GM20431 (cell line): ENCODE measurements around the gene SETBP1.

Source experiments
- in situ Hi-C: fragments of 300-500 bp; cut with MseI, MboI; formaldehyde crosslinking; loops from one replicate; pipeline ENCODE4 v1.15.0; 2020; ENCODE audit warnings: low sequenced_read_pairs; ENCODE audit not compliant: unreplicated experiment

SETBP1 gene

DNA sequence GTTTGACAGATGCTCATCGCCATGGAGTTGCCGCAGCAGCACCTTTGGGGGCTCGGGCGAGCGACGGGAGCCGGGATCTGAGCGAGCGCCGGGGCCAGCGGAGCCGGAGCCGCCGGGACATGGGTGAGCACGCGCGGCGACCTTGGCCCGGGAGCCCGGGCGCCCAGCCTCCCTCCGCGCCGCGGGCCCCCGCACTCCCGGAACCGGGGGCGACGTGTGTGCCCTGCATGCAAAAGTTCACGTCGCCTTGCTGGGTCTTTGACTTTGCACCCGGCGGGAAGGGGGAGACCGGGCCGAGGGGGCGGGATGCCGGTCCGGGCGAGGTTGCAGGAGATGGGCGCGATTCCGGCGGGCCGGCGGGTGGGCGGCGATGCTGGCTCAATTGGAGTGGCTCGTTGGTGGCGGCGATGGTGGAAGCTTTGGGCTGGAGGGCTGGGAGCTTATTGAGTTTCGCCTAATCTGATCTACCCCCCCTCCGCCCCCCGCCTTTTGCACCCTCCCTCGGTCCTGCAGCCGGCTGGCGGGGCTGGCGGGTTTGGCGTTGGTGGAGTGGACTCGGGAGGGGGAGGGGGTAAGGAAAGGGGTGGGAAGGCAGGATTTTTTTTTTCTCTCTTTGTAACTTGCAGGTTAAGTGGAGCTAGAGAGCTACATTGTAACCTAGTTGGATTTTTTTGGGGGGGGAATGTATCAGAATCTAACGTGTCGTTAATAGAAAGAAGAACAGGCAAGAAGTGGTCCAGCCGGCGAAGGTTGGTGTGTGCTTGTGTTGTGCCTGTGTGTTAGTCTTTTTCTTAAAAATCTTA, at the start of gene SETBP1:
Gene SETBP1, plus strand, starts transcription at position 616 of the 803 bp plus-strand sequence. CDS start 20,459 bp downstream, outside the sequence.
- in situ Hi-C loops, result loop anchor here (25.0 kb wide), 1 partner anchor 207 kb away; no protein-coding TSS in a partner anchor

DNA sequence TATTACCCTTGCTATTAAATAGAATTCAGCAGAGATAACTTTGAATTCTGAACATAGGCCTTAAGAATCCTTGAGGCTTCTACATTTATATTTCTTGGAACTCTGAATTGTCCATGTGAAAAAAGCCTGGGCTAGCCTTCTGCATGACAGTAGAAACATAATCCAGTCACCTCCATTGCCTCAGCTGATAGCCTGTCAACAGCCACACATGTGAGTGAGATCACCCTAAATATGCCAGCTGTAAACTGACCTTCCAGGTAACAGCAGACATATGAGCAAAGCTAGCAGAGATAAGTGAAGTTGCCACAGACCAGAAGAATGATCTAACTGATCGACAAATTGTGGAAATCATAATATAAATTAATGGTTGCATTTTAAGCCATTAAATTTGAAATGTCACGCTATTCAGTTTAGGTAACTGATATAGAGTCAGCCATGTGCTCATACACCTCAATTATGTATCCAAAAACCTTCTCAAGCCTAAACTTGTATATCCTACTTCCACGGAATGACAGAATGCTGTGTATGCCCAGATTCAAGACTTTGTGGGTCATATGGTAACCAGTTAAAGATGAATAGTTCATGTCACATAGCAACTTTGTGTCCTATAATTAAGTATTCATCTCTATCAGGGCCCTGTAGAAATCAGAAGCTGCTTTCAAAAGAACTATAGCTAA, 48.1 kb upstream of the SETBP1 start:
- in situ Hi-C loops, result no loop called here

DNA sequence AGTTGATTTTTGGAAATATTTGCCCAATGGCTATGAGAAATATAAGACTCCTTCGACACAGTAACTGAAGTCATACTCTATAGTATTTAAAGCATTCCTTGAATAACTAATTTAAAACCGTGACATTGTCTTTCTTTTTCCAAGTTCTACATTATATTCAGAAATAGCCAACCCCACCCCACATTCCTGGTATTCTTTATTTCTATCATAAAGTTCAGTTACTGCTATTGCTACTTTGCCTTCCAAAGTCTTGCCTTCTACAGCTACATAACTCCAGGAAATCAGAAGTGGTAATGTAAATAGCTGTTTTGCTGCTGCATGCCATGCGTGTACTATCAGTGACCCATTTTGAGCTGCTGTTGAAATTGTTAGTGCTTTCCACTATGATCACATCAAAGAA, 45.1 kb upstream of the SETBP1 start:
- in situ Hi-C loops, result no loop called here

DNA sequence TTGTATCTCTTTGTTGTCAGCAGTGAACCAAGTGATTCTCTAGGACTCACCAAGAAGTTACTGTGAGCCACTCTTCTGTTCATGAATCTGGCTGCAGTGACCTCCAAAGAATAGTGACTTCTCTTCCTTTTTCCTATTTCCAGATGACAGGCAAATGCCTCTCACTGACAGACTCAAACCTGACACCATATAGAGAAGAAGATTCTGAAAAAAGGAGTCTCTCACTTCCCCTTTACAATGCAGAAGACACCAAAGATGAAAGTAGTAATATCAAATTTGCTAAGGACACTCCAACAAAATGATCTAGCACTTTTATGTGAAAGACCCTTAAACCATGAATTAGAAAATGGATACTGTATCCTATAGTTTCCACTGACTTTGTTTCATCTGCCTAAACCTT, 44.4 kb upstream of the SETBP1 start:
- in situ Hi-C loops, result no loop called here

DNA sequence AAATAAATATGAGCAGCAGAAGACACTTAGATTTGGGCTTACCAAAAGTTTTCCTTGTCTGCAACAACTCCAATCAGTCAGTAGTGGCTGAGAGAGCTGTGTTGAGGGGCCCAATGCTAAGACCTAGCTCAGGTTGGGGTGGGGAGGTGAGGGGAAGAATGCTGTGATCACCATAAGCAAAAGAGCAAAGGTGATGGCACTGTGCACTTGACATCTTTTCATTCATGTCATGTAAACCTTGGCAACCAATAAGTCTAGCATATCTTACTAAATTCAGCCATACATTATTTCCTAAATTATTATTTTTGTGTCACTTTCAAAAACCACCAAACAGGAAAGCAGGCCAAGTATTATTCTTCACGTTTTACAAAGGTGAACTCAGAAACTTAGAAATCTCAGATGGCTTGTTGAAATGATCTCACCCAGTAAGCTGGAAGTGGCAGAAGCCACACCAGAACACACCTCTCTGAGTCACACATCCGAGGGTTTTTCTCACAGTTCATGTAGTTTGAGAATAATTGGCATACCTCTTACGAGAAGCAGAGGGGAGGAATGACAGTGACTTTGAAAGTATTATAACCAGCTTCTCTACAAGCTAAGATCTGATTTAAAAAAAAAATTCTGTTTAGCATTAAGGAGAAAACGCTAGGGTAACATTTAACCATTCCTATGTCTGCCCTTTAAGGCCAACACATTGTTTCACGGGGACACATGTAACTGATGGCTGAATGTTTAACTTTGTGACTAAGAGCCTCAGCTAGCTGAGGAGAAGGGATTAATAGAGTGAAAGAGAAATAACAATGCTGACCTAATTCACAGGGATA, 43.3 kb upstream of the SETBP1 start:
- in situ Hi-C loops, result no loop called here

DNA sequence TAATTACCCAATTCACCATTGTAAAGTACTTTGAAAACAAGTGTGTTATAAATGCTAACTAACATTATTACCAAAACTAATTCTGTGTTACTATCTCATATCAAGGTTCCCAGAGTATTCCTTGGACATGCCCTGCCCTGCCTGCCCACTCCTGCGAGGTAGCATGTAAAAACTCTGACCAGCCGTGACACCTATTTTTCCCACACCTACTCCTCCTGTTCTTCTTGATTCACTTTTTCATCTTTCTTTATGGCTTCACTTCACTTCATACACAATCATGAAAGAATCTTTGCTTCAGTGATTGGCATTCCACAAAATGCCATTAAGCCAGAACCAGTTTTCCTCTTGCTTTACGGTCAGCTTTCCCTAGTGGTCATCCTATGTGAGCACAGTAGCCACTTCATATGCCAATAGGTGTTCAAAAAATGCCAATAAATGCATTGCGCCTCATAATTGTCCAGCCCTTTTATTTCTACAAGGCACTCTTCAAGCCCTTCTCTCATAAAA, 42.6 kb upstream of the SETBP1 start:
- in situ Hi-C loops, result no loop called here

GRCh38 chr18:44638811-44639210, 41.9 kb upstream of the SETBP1 start:
- in situ Hi-C loops, result no loop called here

DNA sequence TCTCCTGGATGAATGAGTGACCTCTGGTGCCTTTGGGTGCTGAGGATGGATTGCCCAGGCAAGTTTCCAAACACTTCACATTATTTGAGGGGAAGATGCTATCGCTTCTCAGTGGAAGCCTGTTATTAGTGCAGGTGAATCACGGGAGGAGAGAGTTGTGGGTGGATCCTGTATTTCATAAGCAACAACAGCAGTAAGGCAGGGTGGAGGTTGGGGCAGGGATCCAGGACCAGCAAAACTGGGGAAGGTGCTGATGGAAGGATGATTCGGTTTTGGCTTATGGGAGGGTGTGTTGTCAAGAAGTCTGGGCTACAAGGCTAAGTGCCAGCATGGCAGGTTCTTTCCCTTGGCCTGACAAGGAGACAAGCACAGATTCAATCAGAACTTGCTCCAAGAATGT, 37.7 kb upstream of the SETBP1 start:
- in situ Hi-C loops, result no loop called here

DNA sequence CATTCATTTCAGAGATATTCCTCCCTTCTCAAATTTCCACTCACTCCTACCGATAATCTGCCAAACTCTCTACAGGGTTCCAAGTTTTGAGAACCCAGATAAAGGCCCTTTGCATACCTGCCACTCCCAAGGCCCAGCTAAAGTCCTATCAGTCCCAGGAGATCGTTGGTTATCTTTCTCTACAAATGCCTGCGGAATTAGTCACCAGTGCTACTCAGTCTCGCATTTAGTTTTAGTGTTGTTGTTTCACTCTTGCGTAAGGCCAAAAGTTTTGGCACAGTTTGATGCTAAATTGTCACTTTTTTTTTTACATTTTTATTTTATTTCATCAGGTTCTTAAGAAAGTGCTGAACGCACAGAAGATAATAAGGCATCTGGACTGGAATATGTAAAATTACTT, 29.2 kb upstream of the SETBP1 start:
- in situ Hi-C loops, result loop anchor here (25.0 kb wide), 1 partner anchor 561 kb away; no protein-coding TSS in a partner anchor

DNA sequence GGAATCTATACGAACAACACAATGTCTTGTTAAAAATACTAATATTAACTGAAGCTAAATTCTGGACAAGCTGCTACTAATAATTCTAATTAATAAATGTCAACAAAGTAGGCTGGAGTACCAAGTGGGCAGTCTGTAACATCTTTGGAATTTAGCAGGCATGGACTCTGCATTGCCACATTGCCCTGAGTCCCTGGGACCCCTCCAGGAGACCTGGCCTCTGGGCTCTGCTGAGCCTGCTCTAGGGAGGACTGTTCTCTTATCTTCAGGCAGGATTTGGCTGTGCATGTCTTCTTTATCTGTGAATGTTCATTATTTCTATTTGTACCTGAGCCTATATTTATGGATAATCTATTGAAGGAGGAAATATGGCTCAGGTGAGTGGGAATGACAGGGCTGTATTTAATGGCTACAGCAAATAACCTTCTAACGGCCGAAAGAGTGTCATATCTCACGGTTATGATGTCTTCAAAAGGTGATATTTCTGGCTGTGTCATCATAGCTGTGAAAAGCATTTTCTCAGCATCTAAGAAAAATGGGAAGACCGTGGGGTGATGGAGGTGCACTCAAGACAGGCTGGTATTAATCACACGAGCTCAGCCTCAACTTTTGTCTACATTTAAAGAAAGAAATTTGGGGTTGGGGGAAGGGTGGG, 28.6 kb upstream of the SETBP1 start:
- in situ Hi-C loops, result loop anchor here (25.0 kb wide), 1 partner anchor 560 kb away; no protein-coding TSS in a partner anchor

- in situ Hi-C loops, result loop anchor here (25.0 kb wide), 1 partner anchor 560 kb away; no protein-coding TSS in a partner anchor
Measured at GRCh38 chr18:44652722-44653121, 28.0 kb upstream of the SETBP1 start.

DNA sequence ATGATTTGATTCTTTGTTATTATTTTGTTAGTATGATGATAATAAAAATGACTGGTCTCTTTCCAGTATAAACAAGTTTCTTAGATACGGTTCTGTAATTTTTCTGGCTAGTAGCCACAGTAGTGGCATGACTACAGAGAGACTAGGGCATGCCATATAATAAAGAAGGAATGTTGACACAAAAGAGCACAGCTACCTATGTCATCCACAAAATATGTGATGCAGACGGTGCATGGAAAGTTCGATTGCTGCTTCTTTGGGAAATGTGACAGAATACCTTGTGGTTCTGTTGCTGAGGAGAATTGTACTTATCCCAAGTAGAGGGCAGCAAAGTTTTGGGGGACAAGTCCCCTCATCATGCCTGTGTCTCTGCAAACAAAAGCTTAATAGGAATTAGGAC, 26.1 kb upstream of the SETBP1 start:
- in situ Hi-C loops, result loop anchor here (25.0 kb wide), 1 partner anchor 558 kb away; no protein-coding TSS in a partner anchor

GRCh38 chr18:44655435-44655834, 25.3 kb upstream of the SETBP1 start:
- in situ Hi-C loops, result loop anchor here (25.0 kb wide), 1 partner anchor 557 kb away; no protein-coding TSS in a partner anchor

DNA sequence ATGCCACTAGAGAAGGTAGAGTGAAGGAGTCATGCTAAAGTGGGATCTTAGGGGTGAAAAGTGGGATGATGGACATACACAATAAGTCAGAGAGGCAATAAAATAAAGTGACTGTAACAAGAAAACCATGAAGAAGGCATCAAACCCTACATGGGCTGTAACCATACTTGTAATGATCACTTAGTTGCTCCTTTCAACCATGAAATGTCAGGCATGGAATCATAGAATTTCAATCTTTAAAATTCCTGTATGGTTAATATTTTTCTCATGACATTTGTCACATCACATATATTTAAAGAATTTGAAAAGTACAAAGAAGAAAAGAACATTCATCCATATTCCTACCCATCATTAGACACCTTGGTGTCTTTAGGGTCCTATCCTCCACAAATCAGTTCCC, 20.9 kb upstream of the SETBP1 start:
- in situ Hi-C loops, result loop anchor here (25.0 kb wide), 1 partner anchor 553 kb away; no protein-coding TSS in a partner anchor

DNA sequence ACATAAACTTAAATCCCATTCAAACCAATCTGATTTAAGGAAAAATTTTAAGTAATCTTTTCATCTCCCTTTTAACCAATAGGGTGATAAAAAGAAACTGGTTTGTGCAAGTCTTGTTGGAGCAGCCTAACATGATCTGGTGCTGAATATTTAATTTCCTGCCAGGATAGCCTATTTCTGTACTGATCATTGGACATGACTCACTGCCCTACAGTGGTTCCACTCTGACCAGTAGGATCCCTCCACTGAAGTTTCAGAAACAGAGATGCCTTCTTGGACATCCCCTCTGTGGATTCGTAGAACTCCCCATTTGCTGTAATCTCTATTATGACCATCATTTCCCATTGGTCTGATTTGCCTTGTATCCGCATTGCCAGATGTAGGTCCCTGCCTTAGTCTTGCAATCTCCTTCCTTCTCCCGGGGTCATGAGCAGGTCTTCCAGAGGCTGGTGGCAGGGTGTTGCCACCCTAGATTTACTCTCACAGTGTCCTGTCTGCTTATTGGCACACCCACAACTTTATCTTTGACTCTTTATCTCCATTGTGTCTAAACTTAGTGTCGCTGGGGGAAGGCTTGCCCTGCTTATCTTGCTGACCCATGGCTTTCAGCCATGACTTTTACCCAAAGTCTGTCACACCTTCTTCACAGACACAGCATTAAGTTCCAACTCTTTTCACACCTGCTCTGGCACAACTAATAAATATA, 12.3 kb upstream of the SETBP1 start:
- in situ Hi-C loops, result loop anchor here (25.0 kb wide), 1 partner anchor 544 kb away; no protein-coding TSS in a partner anchor

GRCh38 chr18:44671914-44672313, 8.8 kb upstream of the SETBP1 start:
- in situ Hi-C loops, result loop anchor here (25.0 kb wide), 1 partner anchor 540 kb away; no protein-coding TSS in a partner anchor

- in situ Hi-C loops, result loop anchor here (25.0 kb wide), 1 partner anchor 540 kb away; no protein-coding TSS in a partner anchor
Measured at GRCh38 chr18:44672506-44672905, 8.2 kb upstream of the SETBP1 start.

GRCh38 chr18:44673256-44673880, 7.3 kb upstream of the SETBP1 start:
- in situ Hi-C loops, result loop anchor here (25.0 kb wide), 1 partner anchor 539 kb away; no protein-coding TSS in a partner anchor
